HEK293 (cell line): ENCODE data around the gene PCDH9.

ENCODE experiments used
- ATF2 ChIP-seq: fragments of 450-650 bp; formaldehyde crosslinking; IDR thresholded peaks from 2 replicates; pipeline ENCODE4 v1.5.1; 2016; ENCODE audit warnings: missing biosample characterization, missing genetic modification characterization, low read depth
- CTCF ChIP-seq: fragments of 450-650 bp; formaldehyde crosslinking; IDR thresholded peaks from 2 replicates; pipeline ENCODE4 v1.5.1; 2016; ENCODE audit warnings: missing biosample characterization, missing genetic modification characterization
- ELK4 ChIP-seq: IDR thresholded peaks from 2 replicates; pipeline ENCODE4 v1.6.1; 2011; ENCODE audit warnings: mild to moderate bottlenecking, low read depth, low read length, borderline replicate concordance
- TCF7L2 ChIP-seq: IDR thresholded peaks from 2 replicates; pipeline ENCODE4 v1.6.1; 2011; ENCODE audit warnings: low read depth, mild to moderate bottlenecking, inconsistent platforms, low read length, moderate library complexity, borderline replicate concordance
- ZNF18 ChIP-seq: fragments of 450-650 bp; formaldehyde crosslinking; IDR thresholded peaks from 2 replicates; pipeline ENCODE4 v1.5.1; 2016; ENCODE audit warnings: missing biosample characterization, missing genetic modification characterization
- ZNF221 ChIP-seq: fragments of 450-650 bp; formaldehyde crosslinking; IDR thresholded peaks from 2 replicates; pipeline ENCODE4 v1.5.1; 2017; ENCODE audit warnings: missing biosample characterization, missing genetic modification characterization, borderline replicate concordance
- ZNF335 ChIP-seq: fragments of 450-650 bp; formaldehyde crosslinking; conservative IDR thresholded peaks from 2 replicates; pipeline ENCODE4 v1.5.1; 2016; ENCODE audit warnings: missing biosample characterization, missing genetic modification characterization
- ZNF449 ChIP-seq: fragments of 450-650 bp; formaldehyde crosslinking; IDR thresholded peaks from 2 replicates; pipeline ENCODE4 v1.5.1; 2017; ENCODE audit warnings: missing biosample characterization, mild to moderate bottlenecking, missing genetic modification characterization, moderate library complexity

GRCh38 chr13:66962953-66963352 lies 267.2 kb downstream of the PCDH9 start:
- TF ChIP-seq CTCF = no peak
- no peak for TF ChIP-seq TCF7L2
- TF ChIP-seq ELK4 = no peak
- no peak for TF ChIP-seq ZNF449 (tag by site-specific recombination)
- no peak for TF ChIP-seq ZNF18 (tag by site-specific recombination)
- TF ChIP-seq ATF2 (tag by site-specific recombination) = no peak
- no peak for TF ChIP-seq ZNF221 (tag by site-specific recombination)
- no peak for TF ChIP-seq ZNF335
